Mesendoderm (in vitro differentiated cells): ENCODE data around the gene ELAVL2.
A peak's percentile ranks its signal among the peaks of the same experiment; 100 is the strongest.

ENCODE experiments used
- DNase-seq: peaks from one replicate; pipeline ENCODE4 v3.0.0; 2013
- H2AK5ac ChIP-seq: 2 replicates; pipeline ENCODE4 v1.6.1; 2013; ENCODE audit warnings: low read length, inconsistent platforms
- H2BK120ac ChIP-seq: 2 replicates; pipeline ENCODE4 v1.6.1; 2013; ENCODE audit warnings: low read depth, mild to moderate bottlenecking, low read length, moderate library complexity, mixed read lengths
- H2BK15ac ChIP-seq: replicated peaks from 2 replicates; pipeline ENCODE4 v1.6.1; 2013; ENCODE audit warnings: low read depth, mild to moderate bottlenecking, moderate library complexity
- H2BK5ac ChIP-seq: 2 replicates; pipeline ENCODE4 v1.6.1; 2013; ENCODE audit warnings: low read length, inconsistent platforms
- H3K18ac ChIP-seq: 2 replicates; pipeline ENCODE4 v1.6.1; 2013; ENCODE audit warnings: mild to moderate bottlenecking, low read length, mixed read lengths
- H3K23ac ChIP-seq: one replicate; pipeline ENCODE4 v1.6.1; 2013; ENCODE audit warnings: low read length
- H3K27ac ChIP-seq: 2 replicates; pipeline ENCODE4 v1.5.1; 2013; ENCODE audit warnings: low read depth, mild to moderate bottlenecking, inconsistent platforms, low read length, moderate library complexity
- H3K27me3 ChIP-seq: 2 replicates; pipeline ENCODE4 v1.6.1; 2013; ENCODE audit warnings: low read length, control low read depth, mild to moderate bottlenecking, inconsistent platforms; ENCODE audit not compliant: insufficient read depth, poor library complexity
- H3K36me3 ChIP-seq: 2 replicates; pipeline ENCODE4 v1.6.1; 2013; ENCODE audit warnings: low read length, inconsistent platforms; ENCODE audit not compliant: control insufficient read depth, insufficient read depth
- H3K4ac ChIP-seq: one replicate; pipeline ENCODE4 v1.6.1; 2013; ENCODE audit warnings: low read depth, mild to moderate bottlenecking, low read length, moderate library complexity
- H3K4me1 ChIP-seq: 2 replicates; pipeline ENCODE4 v1.6.1; 2013; ENCODE audit warnings: low read depth, low read length, inconsistent platforms; ENCODE audit not compliant: control insufficient read depth
- H3K4me2 ChIP-seq: 2 replicates; pipeline ENCODE4 v1.6.1; 2013; ENCODE audit warnings: low read length
- H3K4me3 ChIP-seq: 2 replicates; pipeline ENCODE4 v1.5.1; 2013; ENCODE audit warnings: mild to moderate bottlenecking, low read length
- H3K56ac ChIP-seq: one replicate; pipeline ENCODE4 v1.6.1; 2013; ENCODE audit warnings: low read length
- H3K79me1 ChIP-seq: 2 replicates; pipeline ENCODE4 v1.6.1; 2013; ENCODE audit warnings: low read length, inconsistent platforms
- H3K79me2 ChIP-seq: 2 replicates; pipeline ENCODE4 v1.6.1; 2013; ENCODE audit warnings: mild to moderate bottlenecking, low read length; ENCODE audit not compliant: control insufficient read depth, insufficient read depth
- H3K9ac ChIP-seq: 2 replicates; pipeline ENCODE4 v1.6.1; 2013; ENCODE audit warnings: low read length, inconsistent platforms
- H4K5ac ChIP-seq: one replicate; pipeline ENCODE4 v1.6.1; 2013; ENCODE audit warnings: low read length
- H4K8ac ChIP-seq: one replicate; pipeline ENCODE4 v1.6.1; 2013; ENCODE audit warnings: low read depth, mild to moderate bottlenecking, control low read depth, low read length, moderate library complexity
- WGBS: extraction: QIAGEN DNeasy Blood & Tissue Kit; methylation state at CpG from one replicate; pipeline ENCODE4 v1.1.7; 2013; ENCODE audit warnings: low lambda C conversion rate, missing lambda C conversion rate; ENCODE audit not compliant: insufficient coverage; ENCODE audit errors: extremely low coverage; 5-methylcytosine and 5-hydroxymethylcytosine counted together

ELAVL2 gene

GRCh38 chr9:23662320-23662719 is 163.7 kb downstream of the ELAVL2 start:
- Histone ChIP-seq H3K4me3 (no peak overlapping the region), H4K5ac (no peak overlapping the region), H3K23ac (no peak overlapping the region), H3K4me1 (peaks cover 4% of the 10 kb centered on the region), H3K36me3 (no peaks in the 10 kb centered on the region), H2BK5ac (no peak overlapping the region), H4K8ac (no peak overlapping the region), H3K4ac (no peak overlapping the region), H3K79me1 (no peaks in the 10 kb centered on the region), H3K79me2 (no peaks in the 10 kb centered on the region), H2BK15ac (no peak overlapping the region), H3K9ac (no peak overlapping the region), H3K18ac (no peak overlapping the region), H3K27me3 (no peaks in the 10 kb centered on the region), H3K4me2 (no peak overlapping the region), H2AK5ac (no peak overlapping the region), H2BK120ac (no peak overlapping the region), H3K56ac (no peak overlapping the region), H3K27ac (no peak overlapping the region)
- whole genome bisulfite sequencing = no CpG with 5 or more reads among the region's 2 CpGs
- peak; percentile 25 for DNase-seq

DNA sequence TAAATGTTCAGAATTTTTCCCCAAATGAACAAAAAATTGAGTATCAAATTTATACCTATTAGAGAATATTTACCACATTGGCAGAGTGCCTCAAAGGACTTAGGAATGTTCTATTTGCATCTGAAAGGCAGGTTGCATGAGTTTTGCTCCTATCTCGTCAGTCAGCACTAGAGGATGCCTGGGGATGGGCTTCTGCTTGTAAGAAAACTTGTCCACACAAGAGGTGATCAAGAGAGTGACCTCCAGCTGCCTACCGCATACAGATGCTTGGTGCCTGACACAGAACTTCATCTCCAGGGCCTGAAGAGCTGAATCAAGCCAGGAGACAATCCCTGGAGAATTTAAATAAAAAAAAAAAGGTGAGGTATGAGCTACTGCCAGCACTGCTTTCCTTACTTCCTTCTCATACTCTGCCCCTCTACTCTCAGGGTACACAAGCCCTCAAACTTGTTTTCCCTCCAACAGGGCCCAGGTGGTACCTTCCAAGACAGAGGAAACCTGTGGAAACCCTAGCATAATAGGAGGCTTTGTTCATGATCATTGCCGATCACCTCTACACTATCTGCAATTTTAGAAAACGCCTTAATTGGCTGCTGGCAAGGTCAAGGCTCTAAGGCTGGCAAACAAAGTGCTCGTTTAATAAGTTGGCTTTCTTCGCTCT is 166.6 kb downstream of the ELAVL2 start:
- Histone ChIP-seq H4K8ac (no peak overlapping the region), H2BK5ac (no peak overlapping the region), H3K36me3 (no peaks in the 10 kb centered on the region), H4K5ac (no peak overlapping the region), H3K9ac (no peak overlapping the region), H3K27ac (no peak overlapping the region), H3K23ac (no peak overlapping the region), H3K18ac (no peak overlapping the region), H3K27me3 (no peaks in the 10 kb centered on the region), H3K4me3 (no peak overlapping the region), H3K56ac (no peak overlapping the region), H3K79me1 (no peaks in the 10 kb centered on the region), H2BK15ac (no peak overlapping the region), H3K4me2 (no peak overlapping the region), H2AK5ac (no peak overlapping the region), H3K4me1 (peaks cover 4% of the 10 kb centered on the region), H3K79me2 (no peaks in the 10 kb centered on the region), H2BK120ac (no peak overlapping the region), H3K4ac (no peak overlapping the region)
- DNase-seq = peak; percentile 65
- WGBS = no CpG with 5 or more reads among the region's 6 CpGs

GRCh38 chr9:23658376-23659258 is 167.4 kb downstream of the ELAVL2 start:
- Histone ChIP-seq H4K5ac (no peak overlapping the region), H2BK120ac (no peak overlapping the region), H3K27ac (no peak overlapping the region), H3K56ac (no peak overlapping the region), H3K4me1 (peaks cover 4% of the 10 kb centered on the region), H3K18ac (no peak overlapping the region), H2AK5ac (no peak overlapping the region), H3K79me2 (no peaks in the 10 kb centered on the region), H2BK5ac (no peak overlapping the region), H3K4me3 (no peak overlapping the region), H3K4me2 (no peak overlapping the region), H3K36me3 (no peaks in the 10 kb centered on the region), H4K8ac (no peak overlapping the region), H3K27me3 (no peaks in the 10 kb centered on the region), H3K4ac (no peak overlapping the region), H2BK15ac (no peak overlapping the region), H3K79me1 (no peaks in the 10 kb centered on the region), H3K23ac (no peak overlapping the region), H3K9ac (no peak overlapping the region)
- WGBS = no CpG with 5 or more reads among the region's 10 CpGs
- peak; percentile 24 for DNase-seq

DNA sequence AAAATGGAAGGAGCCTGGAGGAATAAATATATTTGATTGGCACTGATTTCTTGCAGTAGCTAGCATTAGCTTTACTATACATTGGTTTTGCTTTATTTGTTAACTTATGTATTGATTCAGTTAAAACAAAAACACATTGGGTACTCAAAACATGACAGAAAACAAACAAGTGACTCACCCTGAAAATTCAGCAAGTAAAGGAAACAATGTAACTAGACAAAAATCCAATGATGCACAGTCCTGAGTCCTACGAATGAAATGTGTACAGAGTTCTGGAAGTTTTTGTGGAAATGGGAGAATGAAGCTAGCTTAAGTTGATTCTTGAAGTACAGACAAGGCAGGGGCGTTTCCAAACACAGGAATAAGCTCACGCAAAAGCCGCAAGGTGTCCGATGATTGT is 175.0 kb downstream of the ELAVL2 start:
- no peak for DNase-seq
- H2BK5ac ChIP-seq = no peak overlapping the region
- no CpG with 5 or more reads among the region's 5 CpGs for WGBS
- H3K18ac ChIP-seq = no peak overlapping the region
- no peak overlapping the region for H4K8ac ChIP-seq
- no peak overlapping the region for H3K4me3 ChIP-seq
- H3K9ac ChIP-seq = no peak overlapping the region
- H2BK15ac ChIP-seq = no peak overlapping the region
- no peaks in the 10 kb centered on the region for H3K27me3 ChIP-seq
- H3K27ac ChIP-seq = no peak overlapping the region
- no peaks in the 10 kb centered on the region for H3K79me2 ChIP-seq
- no peaks in the 10 kb centered on the region for H3K79me1 ChIP-seq
- no peak overlapping the region for H3K23ac ChIP-seq
- H3K36me3 ChIP-seq = no peaks in the 10 kb centered on the region
- H3K4me2 ChIP-seq = no peak overlapping the region
- no peak overlapping the region for H2BK120ac ChIP-seq
- no peak overlapping the region for H3K56ac ChIP-seq
- H3K4ac ChIP-seq = no peak overlapping the region
- H2AK5ac ChIP-seq = no peak overlapping the region
- H3K4me1 ChIP-seq = no peaks in the 10 kb centered on the region
- no peak overlapping the region for H4K5ac ChIP-seq

- Histone ChIP-seq H3K79me2 (no peaks in the 10 kb centered on the region), H3K4me1 (no peaks in the 10 kb centered on the region), H4K8ac (no peak overlapping the region), H3K4me2 (no peak overlapping the region), H3K4me3 (no peak overlapping the region), H2BK120ac (no peak overlapping the region), H3K79me1 (no peaks in the 10 kb centered on the region), H3K36me3 (no peaks in the 10 kb centered on the region), H2BK5ac (no peak overlapping the region), H3K9ac (no peak overlapping the region), H2BK15ac (no peak overlapping the region), H3K18ac (no peak overlapping the region), H3K27me3 (no peaks in the 10 kb centered on the region), H3K23ac (no peak overlapping the region), H2AK5ac (no peak overlapping the region), H3K27ac (no peak overlapping the region), H3K4ac (no peak overlapping the region), H4K5ac (no peak overlapping the region), H3K56ac (no peak overlapping the region)
- DNase-seq = no peak
- WGBS = no CpG with 5 or more reads among the region's 2 CpGs
Measured at GRCh38 chr9:23648651-23649050, 177.4 kb downstream of the ELAVL2 start.
